ENCODE measurements around the gene RGPD4. TPM values are rescaled to one million over a fixed set of nuclear protein-coding genes. Genes with fewer than 3 reads are reported as not detected.

Gene RGPD4
- total RNA-seq, 1 experiment from 2014 or later, result not detected

Other genes starting within 250 kb of the RGPD4 start
- gene SLC5A7, start 159.6 kb downstream of the RGPD4 start, total RNA-seq (2014; rRNA removed; shearing (Covaris generic)), result not detected in 2 replicates